SK-N-MC (cell line): ENCODE results near the gene SPATA2.
A peak's percentile ranks its signal among the peaks of the same experiment; 100 is the strongest.

ENCODE experiments used
- DNase-seq: peaks from one replicate; pipeline ENCODE4 v3.0.0-alpha.2; 2011; ENCODE audit warnings: low read depth, low spot score
- H3K27ac ChIP-seq: fragments of 200-600 bp; sonication (generic); 2 replicates; pipeline ENCODE4 v1.5.1; 2016; ENCODE audit warnings: mixed run types
- H3K36me3 ChIP-seq: fragments of 200-600 bp; sonication (generic); 2 replicates; pipeline ENCODE4 v1.6.1; 2017; ENCODE audit warnings: antibody characterized with exemption, low read length, mixed read lengths; ENCODE audit not compliant: insufficient read depth
- H3K4me3 ChIP-seq: fragments of 200-600 bp; sonication (generic); 2 replicates; pipeline ENCODE4 v1.5.1; 2016
- H3K9ac ChIP-seq: fragments of 200-600 bp; sonication (generic); 2 replicates; pipeline ENCODE4 v1.8.0; 2017; ENCODE audit warnings: mixed run types, mixed read lengths; ENCODE audit not compliant: insufficient read length
- H3K9me3 ChIP-seq: fragments of 200-600 bp; sonication (generic); 2 replicates; pipeline ENCODE4 v1.6.1; 2017; ENCODE audit warnings: low read depth, mild to moderate bottlenecking, antibody characterized with exemption, low read length, moderate library complexity, mixed read lengths
- EZH2 ChIP-seq: fragments of 200-600 bp; sonication (generic); IDR thresholded peaks from one replicate; pipeline ENCODE4 v1.6.1; 2017; ENCODE audit warnings: antibody characterized with exemption
- FOXP2 ChIP-seq: optimal IDR thresholded peaks from 2 replicates; pipeline ENCODE3; 2011; ENCODE audit warnings: mild to moderate bottlenecking, moderate library complexity; ENCODE audit not compliant: insufficient read depth; ENCODE audit errors: extremely low read length, control extremely low read depth
- POLR2AphosphoS5 ChIP-seq: IDR thresholded peaks from 2 replicates; pipeline ENCODE4 v1.6.1; 2012; ENCODE audit warnings: mild to moderate bottlenecking, low read depth, low read length, borderline replicate concordance

Gene SPATA2

GRCh38 chr20:49891476-49892110, 23.7 kb downstream of the SPATA2 start:
- H3K4me3 ChIP-seq, result no peak overlapping the region
- no peaks in the 10 kb centered on the region for H3K36me3 ChIP-seq
- no peak for DNase-seq
- H3K27ac ChIP-seq, result peak overlapping the region; percentile 19; the same call in 1 of the 2 replicates
- H3K9me3 ChIP-seq, result no peaks in the 10 kb centered on the region
- H3K9ac ChIP-seq, result no peak overlapping the region
- TF ChIP-seq POLR2AphosphoS5 (no peak), FOXP2 (no peak), EZH2 (no peak)

GRCh38 chr20:49890471-49891361, 24.6 kb downstream of the SPATA2 start:
- H3K4me3 ChIP-seq, result no peak overlapping the region
- H3K27ac ChIP-seq, result no peak overlapping the region
- H3K36me3 ChIP-seq, result no peaks in the 10 kb centered on the region
- H3K9me3 ChIP-seq, result no peaks in the 10 kb centered on the region
- TF ChIP-seq POLR2AphosphoS5 (no peak), EZH2 (no peak), FOXP2 (no peak)
- DNase-seq, result no peak
- H3K9ac ChIP-seq, result no peak overlapping the region

- H3K9ac ChIP-seq, result no peak overlapping the region
- TF ChIP-seq POLR2AphosphoS5 (no peak), FOXP2 (no peak), EZH2 (no peak)
- no peak overlapping the region for H3K27ac ChIP-seq
- H3K36me3 ChIP-seq, result no peaks in the 10 kb centered on the region
- H3K4me3 ChIP-seq, result no peak overlapping the region
- no peaks in the 10 kb centered on the region for H3K9me3 ChIP-seq
- no peak for DNase-seq
Measured at GRCh38 chr20:49889935-49890333, 25.4 kb downstream of the SPATA2 start.

GRCh38 chr20:49889001-49889934, 26.1 kb downstream of the SPATA2 start:
- Histone ChIP-seq H3K9me3 (no peaks in the 10 kb centered on the region), H3K36me3 (no peaks in the 10 kb centered on the region), H3K27ac (no peak overlapping the region), H3K4me3 (no peak overlapping the region), H3K9ac (no peak overlapping the region)
- DNase-seq, result no peak
- TF ChIP-seq FOXP2 (no peak), EZH2 (no peak), POLR2AphosphoS5 (no peak)

GRCh38 chr20:49888212-49889000, 26.9 kb downstream of the SPATA2 start:
- H3K27ac ChIP-seq, result no peak overlapping the region
- H3K36me3 ChIP-seq, result no peaks in the 10 kb centered on the region
- no peak for DNase-seq
- no peak overlapping the region for H3K9ac ChIP-seq
- H3K9me3 ChIP-seq, result no peaks in the 10 kb centered on the region
- H3K4me3 ChIP-seq, result no peak overlapping the region
- no peak for TF ChIP-seq EZH2
- no peak for TF ChIP-seq POLR2AphosphoS5
- no peak for TF ChIP-seq FOXP2

GRCh38 chr20:49887251-49888211, 27.8 kb downstream of the SPATA2 start:
- H3K27ac ChIP-seq, result no peak overlapping the region
- TF ChIP-seq FOXP2, result no peak
- no peak for TF ChIP-seq EZH2
- TF ChIP-seq POLR2AphosphoS5, result no peak
- no peak overlapping the region for H3K4me3 ChIP-seq
- H3K9me3 ChIP-seq, result no peaks in the 10 kb centered on the region
- no peak for DNase-seq
- H3K9ac ChIP-seq, result no peak overlapping the region
- no peaks in the 10 kb centered on the region for H3K36me3 ChIP-seq

- no peak for TF ChIP-seq EZH2
- no peak for TF ChIP-seq FOXP2
- no peak for TF ChIP-seq POLR2AphosphoS5
- no peaks in the 10 kb centered on the region for H3K36me3 ChIP-seq
- H3K4me3 ChIP-seq, result no peak overlapping the region
- H3K9me3 ChIP-seq, result no peaks in the 10 kb centered on the region
- no peak overlapping the region for H3K9ac ChIP-seq
- DNase-seq, result no peak
- no peak overlapping the region for H3K27ac ChIP-seq
Measured at GRCh38 chr20:49886571-49887213, 28.6 kb downstream of the SPATA2 start.
